OCI-LY7 (cell line): ENCODE measurements around the gene GALNTL6. TPM values are rescaled to one million over a fixed set of nuclear protein-coding genes. Genes with fewer than 3 reads are reported as not detected.

Experiments
- BruUV-seq: library from RNA; stranded (reverse); fragments of 400-500 nt; replicated peaks from 2 replicates; lab custom pipeline; 2021; lab: Mats Ljungman, UMichigan
- CTCF ChIA-PET: fragments of 300-600 bp; sonication (Branson Sonifier 250); formaldehyde crosslinking; loops from one replicate; lab custom pipeline; 2022; ENCODE audit warnings: antibody characterized with exemption; ENCODE audit not compliant: unreplicated experiment; lab: Charles Lee
- POLR2A ChIA-PET: fragments of 300-600 bp; sonication (Branson Sonifier 250); formaldehyde crosslinking; loops from one replicate; lab custom pipeline; 2022; ENCODE audit warnings: antibody characterized with exemption; lab: Charles Lee
- DNase-seq: peaks from one replicate; pipeline ENCODE4 v3.0.0-alpha.2; 2015; ENCODE audit warnings: low spot score
- H2AFZ ChIP-seq: fragments of 200-600 bp; sonication (generic), shearing (Covaris generic); 2 replicates; pipeline ENCODE4 v1.6.1; 2014; ENCODE audit warnings: mild to moderate bottlenecking, antibody characterized with exemption, low read length, moderate library complexity
- H3K27ac ChIP-seq: fragments of 200-600 bp; sonication (generic); 2 replicates; pipeline ENCODE4 v1.5.1; 2014; ENCODE audit warnings: mixed run types, low read depth, mild to moderate bottlenecking, moderate library complexity, low read length, inconsistent platforms; ENCODE audit not compliant: poor library complexity, severe bottlenecking
- H3K36me3 ChIP-seq: fragments of 200-600 bp; sonication (generic); 2 replicates; pipeline ENCODE4 v1.6.1; 2014; ENCODE audit warnings: mild to moderate bottlenecking, antibody characterized with exemption, low read length, moderate library complexity, mixed read lengths; ENCODE audit not compliant: insufficient read depth
- H3K4me1 ChIP-seq: fragments of 200-600 bp; sonication (generic); 2 replicates; pipeline ENCODE4 v1.5.1; 2014; ENCODE audit warnings: mild to moderate bottlenecking, low read length; ENCODE audit not compliant: insufficient read depth, poor library complexity, severe bottlenecking
- H3K4me2 ChIP-seq: fragments of 200-600 bp; sonication (generic); 2 replicates; pipeline ENCODE4 v1.6.1; 2014; ENCODE audit warnings: mild to moderate bottlenecking, low read length
- H3K4me3 ChIP-seq: fragments of 200-600 bp; sonication (generic); 2 replicates; pipeline ENCODE4 v1.5.1; 2014; ENCODE audit warnings: mild to moderate bottlenecking, low read depth, low read length; ENCODE audit not compliant: poor library complexity, severe bottlenecking
- H3K79me2 ChIP-seq: fragments of 200-600 bp; sonication (generic); 2 replicates; pipeline ENCODE4 v1.6.1; 2016; ENCODE audit warnings: low read depth, mild to moderate bottlenecking, low read length, moderate library complexity, mixed read lengths; ENCODE audit not compliant: insufficient read depth
- H3K9me2 ChIP-seq: fragments of 200-600 bp; sonication (generic); 2 replicates; pipeline ENCODE4 v1.6.1; 2016; ENCODE audit warnings: mild to moderate bottlenecking, low read length, mixed read lengths; ENCODE audit not compliant: insufficient read depth
- H3K9me3 ChIP-seq: fragments of 200-600 bp; sonication (generic); 2 replicates; pipeline ENCODE4 v1.6.1; 2014; ENCODE audit warnings: mild to moderate bottlenecking, mixed run types, low read length, mixed read lengths
- H4K20me1 ChIP-seq: fragments of 200-600 bp; sonication (generic); 2 replicates; pipeline ENCODE4 v1.6.1; 2014; ENCODE audit warnings: mild to moderate bottlenecking, antibody characterized with exemption, low read length, moderate library complexity, mixed read lengths; ENCODE audit not compliant: insufficient read depth
- EZH2phosphoT487 ChIP-seq: fragments of 200-600 bp; sonication (generic); IDR thresholded peaks from 2 replicates; pipeline ENCODE4 v1.6.1; 2018; ENCODE audit warnings: low read depth, borderline replicate concordance, mild to moderate bottlenecking, mixed run types, antibody characterized with exemption, low read length, moderate library complexity, mixed read lengths
- intact Hi-C: fragments of 100-400 bp; cut with micrococcal nuclease; formaldehyde crosslinking; loops from one replicate; pipeline ENCODE4 v1.10.0; 2022; ENCODE audit not compliant: unreplicated experiment
- total RNA-seq, 2 experiments: library from RNA; depleted of rRNA in 1 of 2; stranded (reverse); fragments of >200 nt in 1 of 2; shearing (Covaris generic) in 1 of 2; gene quantifications; 2 replicates each; pipeline ENCODE4 v1.2.3, GENCODE V29; 2014 to 2022
- TF ChIP-seq, protein P1 (sequence below): fragments of 200-600 bp; sonication (generic); conservative IDR thresholded peaks from 2 replicates; pipeline ENCODE4 v1.5.1; 2014; ENCODE audit warnings: mild to moderate bottlenecking, antibody characterized with exemption, low read length, moderate library complexity, mixed read lengths

The GALNTL6 gene
- total RNA-seq, 2 experiments from 2014 or later = not detected

DNA sequence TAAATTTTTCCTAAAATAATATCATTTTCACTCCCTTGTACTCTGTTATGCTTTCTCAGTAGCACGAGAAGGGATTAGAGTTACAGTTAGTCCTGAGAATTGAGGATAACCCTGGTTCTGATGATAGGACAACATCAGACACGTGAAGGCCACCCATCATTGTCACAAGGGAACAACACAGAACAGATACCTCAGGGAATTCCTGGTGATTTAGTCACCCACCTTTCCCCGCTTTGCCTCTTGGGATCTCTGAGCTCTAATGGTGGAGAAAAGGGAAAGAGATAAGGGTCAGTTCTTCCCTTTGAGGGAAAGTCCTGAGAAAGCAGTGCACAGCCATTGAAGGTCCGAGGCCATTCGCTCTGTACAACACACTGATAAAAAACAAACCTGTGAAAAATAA lies 1243.1 kb downstream of the GALNTL6 start:
- no peak for TF ChIP-seq EZH2phosphoT487
- TF ChIP-seq, protein P1, sequence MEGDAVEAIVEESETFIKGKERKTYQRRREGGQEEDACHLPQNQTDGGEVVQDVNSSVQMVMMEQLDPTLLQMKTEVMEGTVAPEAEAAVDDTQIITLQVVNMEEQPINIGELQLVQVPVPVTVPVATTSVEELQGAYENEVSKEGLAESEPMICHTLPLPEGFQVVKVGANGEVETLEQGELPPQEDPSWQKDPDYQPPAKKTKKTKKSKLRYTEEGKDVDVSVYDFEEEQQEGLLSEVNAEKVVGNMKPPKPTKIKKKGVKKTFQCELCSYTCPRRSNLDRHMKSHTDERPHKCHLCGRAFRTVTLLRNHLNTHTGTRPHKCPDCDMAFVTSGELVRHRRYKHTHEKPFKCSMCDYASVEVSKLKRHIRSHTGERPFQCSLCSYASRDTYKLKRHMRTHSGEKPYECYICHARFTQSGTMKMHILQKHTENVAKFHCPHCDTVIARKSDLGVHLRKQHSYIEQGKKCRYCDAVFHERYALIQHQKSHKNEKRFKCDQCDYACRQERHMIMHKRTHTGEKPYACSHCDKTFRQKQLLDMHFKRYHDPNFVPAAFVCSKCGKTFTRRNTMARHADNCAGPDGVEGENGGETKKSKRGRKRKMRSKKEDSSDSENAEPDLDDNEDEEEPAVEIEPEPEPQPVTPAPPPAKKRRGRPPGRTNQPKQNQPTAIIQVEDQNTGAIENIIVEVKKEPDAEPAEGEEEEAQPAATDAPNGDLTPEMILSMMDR = no peak
- CTCF ChIA-PET = no interaction called here
- BruUV-seq = no TSS peak

DNA sequence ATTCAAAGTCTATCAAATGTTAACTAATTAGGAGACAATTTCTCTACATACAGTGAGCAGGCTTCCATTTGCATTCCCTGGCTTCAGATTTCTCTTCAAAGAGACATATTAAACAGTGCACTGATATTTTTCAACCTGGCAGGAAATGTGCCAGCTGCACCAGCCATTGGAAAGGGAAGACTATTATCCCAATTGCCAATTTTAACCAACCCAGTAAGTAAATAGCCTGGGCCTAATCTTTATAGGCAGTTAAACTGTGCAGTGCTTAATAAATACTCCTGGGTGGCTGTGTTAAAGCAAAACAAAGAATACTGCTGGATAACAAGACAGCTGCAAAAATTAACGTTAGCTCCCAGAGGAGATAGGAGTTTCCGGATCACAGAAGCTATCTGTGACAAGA lies 1243.5 kb downstream of the GALNTL6 start:
- H3K4me2 ChIP-seq = no peak overlapping the region
- TF ChIP-seq, protein P1 = no peak
- TF ChIP-seq EZH2phosphoT487 = no peak
- no peaks in the 10 kb centered on the region for H3K79me2 ChIP-seq
- no peaks in the 10 kb centered on the region for H3K4me1 ChIP-seq
- no TSS peak for BruUV-seq
- H3K9me2 ChIP-seq = no peaks in the 10 kb centered on the region
- intact Hi-C loops = no loop called here
- no peaks in the 10 kb centered on the region for H3K36me3 ChIP-seq
- POLR2A ChIA-PET = interaction anchor here (0.9 to 1.8 kb wide), 3 partner anchors 11 to 51 kb away, joined by 3 to 7 read pairs (median 3); no protein-coding TSS in a partner anchor
- H4K20me1 ChIP-seq = no peaks in the 10 kb centered on the region
- no peak overlapping the region for H3K4me3 ChIP-seq
- no peak overlapping the region for H3K27ac ChIP-seq
- H2AFZ ChIP-seq = no peak overlapping the region
- CTCF ChIA-PET = no interaction called here
- DNase-seq = no peak
- no peaks in the 10 kb centered on the region for H3K9me3 ChIP-seq

More for the DNA sequence above, 1243.1 kb downstream of the GALNTL6 start:
- no peaks in the 10 kb centered on the region for H3K79me2 ChIP-seq
- POLR2A ChIA-PET = interaction anchor here (0.9 to 1.8 kb wide), 4 partner anchors 10 to 50 kb away, joined by 3 to 7 read pairs (median 4); no protein-coding TSS in a partner anchor
- H3K9me2 ChIP-seq = no peaks in the 10 kb centered on the region
- no peak overlapping the region for H3K4me3 ChIP-seq
- H4K20me1 ChIP-seq = no peaks in the 10 kb centered on the region
- no peak overlapping the region for H3K4me2 ChIP-seq
- H2AFZ ChIP-seq = no peak overlapping the region
- no peaks in the 10 kb centered on the region for H3K4me1 ChIP-seq
- no peak overlapping the region for H3K27ac ChIP-seq
- H3K36me3 ChIP-seq = no peaks in the 10 kb centered on the region
- DNase-seq = no peak
- intact Hi-C loops = no loop called here
- H3K9me3 ChIP-seq = no peaks in the 10 kb centered on the region

DNA sequence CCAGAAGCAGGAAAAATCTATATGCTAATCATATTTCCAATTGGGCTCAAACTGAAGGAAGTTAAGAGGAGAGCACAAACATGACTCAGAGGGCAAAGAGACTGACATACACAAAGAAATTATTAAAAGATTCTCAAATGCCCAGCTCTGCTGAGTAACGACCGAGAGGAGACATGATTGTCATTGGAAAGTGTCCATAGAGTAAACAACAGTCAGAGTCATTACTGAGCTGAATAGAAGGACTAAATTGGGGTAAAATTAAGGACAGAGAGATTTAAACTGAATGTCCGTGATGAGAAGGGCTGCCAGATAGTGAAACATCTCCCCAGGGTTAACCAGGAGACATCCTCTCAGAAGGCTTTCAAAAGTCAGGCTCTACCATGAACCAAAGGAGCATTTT lies 1244.2 kb downstream of the GALNTL6 start:
- intact Hi-C loops = no loop called here
- Histone ChIP-seq H3K9me2 (no peaks in the 10 kb centered on the region), H3K27ac (no peak overlapping the region), H2AFZ (no peak overlapping the region), H3K4me2 (no peak overlapping the region), H3K4me1 (no peaks in the 10 kb centered on the region), H3K36me3 (no peaks in the 10 kb centered on the region), H3K79me2 (no peaks in the 10 kb centered on the region), H3K4me3 (no peak overlapping the region), H4K20me1 (no peaks in the 10 kb centered on the region), H3K9me3 (no peaks in the 10 kb centered on the region)
- no peak for TF ChIP-seq EZH2phosphoT487
- TF ChIP-seq, protein P1 = no peak
- no peak for DNase-seq
- POLR2A ChIA-PET = interaction anchor here (1.8 kb wide), 1 partner anchor 17 kb away, joined by 7 read pairs; no protein-coding TSS in a partner anchor
- BruUV-seq = no TSS peak
- CTCF ChIA-PET = no interaction called here
